ENCODE results near the gene EYA2. TPM values are rescaled to one million over a fixed set of nuclear protein-coding genes. Genes with fewer than 3 reads are reported as not detected.

EYA2 gene
- total and polyA plus RNA-seq, 2 donors (not counting 3 experiments of a cell fraction or from before 2014, with no cell fraction given): not detected

GRCh38 chr20:46851746-46852145 lies 42.9 kb upstream of the EYA2 start:
- H2AFZ ChIP-seq (ENCODE audit: low read depth, low read length): no peak overlapping the region
- no peaks in the 10 kb centered on the region for H4K20me1 ChIP-seq (replicated peaks; ENCODE audit: control insufficient read depth, extremely low read depth, insufficient read depth, low read length)
- H3K4me2 ChIP-seq (ENCODE audit: insufficient read depth, low read length): no peak overlapping the region
- no peaks in the 10 kb centered on the region for H3K36me3 ChIP-seq (ENCODE audit: control insufficient read depth in 2 of 2, extremely low read depth in 1 of 2, insufficient read depth in 2 of 2, low read length in 2 of 2)
- no peaks in the 10 kb centered on the region for H3K9me1 ChIP-seq (replicated peaks; ENCODE audit: control insufficient read depth, extremely low read depth, insufficient read depth, low read length)
- CTCF ChIA-PET: no interaction called here
- TF ChIP-seq JUN (IDR thresholded peaks at IDR 0.05; ENCODE audit: borderline replicate concordance, insufficient read depth, insufficient read length, low read depth): no peak
- TF ChIP-seq EZH2 (IDR thresholded peaks at IDR 0.05; ENCODE audit: borderline replicate concordance, low read depth, low read length, severe bottlenecking): no peak
- no peak for TF ChIP-seq POLR2AphosphoS5 (IDR thresholded peaks at IDR 0.05; ENCODE audit: insufficient read depth, low read depth, low read length)
- TF ChIP-seq POLR2A (IDR thresholded peaks at IDR 0.05; ENCODE audit: low read depth, low read length): no peak
- TF ChIP-seq MYC (IDR thresholded peaks at IDR 0.05; ENCODE audit: low read depth, low read length): no peak
- no peak for TF ChIP-seq CTCF (IDR thresholded peaks at IDR 0.05; ENCODE audit: extremely low read depth in 1 of 2, insufficient read depth in 1 of 2, low read depth in 1 of 2, low read length in 2 of 2)
- no peak for TF ChIP-seq FOS (IDR thresholded peaks at IDR 0.05; ENCODE audit: borderline replicate concordance, insufficient read depth, low read length)
- TF ChIP-seq GATA2 (IDR thresholded peaks at IDR 0.05; ENCODE audit: insufficient read depth, insufficient read length, low read depth, low read length): no peak
- no peak for TF ChIP-seq MAX (IDR thresholded peaks at IDR 0.05; ENCODE audit: insufficient read depth, insufficient read length)
- POLR2A ChIA-PET: no interaction called here
- no peaks in the 10 kb centered on the region for H3K9me3 ChIP-seq (replicated peaks; ENCODE audit: control insufficient read depth, insufficient read depth, low read length)
- no peak overlapping the region for H3K9ac ChIP-seq (replicated peaks; ENCODE audit: extremely low read depth, insufficient read depth, low read length)
- no peak for FAIRE-seq
- dilution Hi-C loops (cut with MboI; ENCODE audit: extremely low pct_ligation_motif_present, low sequenced_read_pairs): no loop called here
- no peaks in the 10 kb centered on the region for H3K4me1 ChIP-seq (ENCODE audit: control insufficient read depth, extremely low read depth, insufficient read depth, low read length)
- no peaks in the 10 kb centered on the region for H3K79me2 ChIP-seq (ENCODE audit: control insufficient read depth, insufficient read depth, low read length)
- no TSS peak for BruUV-seq (replicated peaks)
- intact Hi-C loops (cut with micrococcal nuclease): no loop called here
- H3K27ac ChIP-seq (ENCODE audit: insufficient read depth, low read depth, low read length): no peak overlapping the region
- no peak for DNase-seq (ENCODE audit: low read depth, low spot score)
- no peak overlapping the region for H3K4me3 ChIP-seq (replicated peaks in 1 of 3; ENCODE audit: insufficient read depth in 1 of 3, low read depth in 1 of 3, low read length in 3 of 3)
- no peaks in the 10 kb centered on the region for H3K27me3 ChIP-seq (ENCODE audit: control insufficient read depth in 2 of 2, insufficient read depth in 2 of 2, low read length in 2 of 2)

Measured in endothelial cell of umbilical vein (primary cell).